Cerebellar nuclear complex (tissue), 1 donor: Measurements from ENCODE around the gene CAND2.
"Not testable (repeated sequence)": the region's sequence is repeated elsewhere in the genome, so short reads cannot be mapped to it uniquely, and the experiment has no call there.

Source experiments
- DNase-seq, 2 experiments: peaks; one replicate each; lab custom pipeline; 2025; lab: John Stamatoyannopoulos, UW

CAND2 gene

DNA sequence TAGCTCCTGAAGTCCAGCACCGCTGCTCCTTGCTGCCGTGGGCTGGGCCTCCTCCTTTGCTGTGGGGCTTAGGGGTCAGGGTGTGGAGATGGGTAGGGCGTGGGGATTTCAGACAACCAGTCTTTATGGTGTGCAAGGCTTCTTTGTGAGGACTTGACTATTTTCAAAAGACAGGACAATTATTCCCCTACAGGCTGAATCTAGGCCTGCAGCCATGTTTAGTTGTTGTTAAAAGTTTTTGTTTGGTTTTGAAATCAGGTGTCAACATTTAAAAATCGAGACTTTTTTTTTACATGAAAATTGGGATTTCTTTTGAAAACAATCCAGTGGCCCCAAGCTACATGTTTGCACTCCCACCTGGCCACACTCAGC, 34.3 kb downstream of the CAND2 start:
- DNase-seq: no peak

DNA sequence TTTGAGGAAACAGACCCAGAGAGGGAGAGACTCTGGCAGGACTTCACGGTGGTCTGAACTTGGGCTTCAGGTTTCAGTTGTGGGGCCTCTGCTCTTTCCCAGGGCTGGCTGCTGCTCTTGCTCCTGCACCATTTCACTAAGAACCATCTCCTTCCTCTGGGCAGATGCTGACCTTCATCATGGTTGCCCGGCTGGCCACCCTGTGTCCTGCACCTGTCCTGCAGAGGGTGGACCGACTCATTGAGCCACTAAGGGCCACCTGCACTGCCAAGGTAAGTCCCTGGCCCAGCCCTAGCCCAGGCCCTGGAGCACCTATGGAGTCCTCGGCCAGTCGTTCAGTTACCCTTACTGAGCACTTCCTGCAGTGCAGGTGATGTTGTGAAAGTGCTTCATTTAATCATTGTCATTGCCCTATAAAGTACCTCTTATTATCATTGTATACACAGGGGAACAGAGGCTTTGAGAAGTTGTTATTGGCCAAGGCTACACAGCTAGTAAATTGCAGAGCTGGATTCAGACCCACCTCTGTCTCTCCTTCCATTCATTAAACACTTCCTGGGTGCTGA, 34.9 kb downstream of the CAND2 start:
- no peak for DNase-seq

DNA sequence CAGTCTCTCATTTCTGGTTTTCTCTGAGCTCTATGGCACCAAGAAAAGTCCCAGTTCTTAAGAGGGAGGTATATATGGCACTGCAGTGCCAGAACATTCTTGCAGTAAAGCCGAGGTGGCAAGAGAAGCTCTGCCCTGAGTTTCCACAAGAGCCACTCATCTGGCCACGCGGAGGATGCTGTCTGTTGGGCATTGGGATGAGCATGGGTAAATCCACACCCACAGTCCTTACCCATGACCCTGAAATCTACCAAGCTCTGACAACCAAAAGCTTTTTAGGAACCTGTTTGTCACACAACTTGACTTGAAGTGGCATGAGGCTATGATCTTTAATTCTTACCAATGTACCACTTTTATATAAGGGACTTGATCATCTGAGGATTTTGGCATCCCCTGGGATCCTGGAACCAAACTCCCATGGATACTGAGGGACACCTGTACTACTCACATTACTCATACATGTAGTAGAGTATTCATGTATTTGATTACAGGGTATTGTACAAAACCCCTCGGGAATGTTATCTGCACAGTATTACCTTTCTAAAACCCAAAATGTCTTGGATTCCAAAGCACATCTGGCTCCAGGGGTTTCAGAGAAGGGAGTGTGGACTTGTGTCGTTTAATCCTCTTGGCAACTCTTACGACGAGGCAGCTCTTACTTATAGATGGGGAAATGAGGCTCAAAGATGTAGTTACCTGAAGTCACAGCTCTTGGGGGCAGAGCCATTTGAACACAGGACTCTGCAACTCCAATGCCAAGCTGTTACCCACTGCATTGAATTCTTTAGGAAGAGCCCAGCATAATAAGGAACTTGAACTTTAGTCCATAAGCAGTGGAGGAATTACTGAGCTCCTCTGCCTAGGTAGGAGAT, 36.1 kb downstream of the CAND2 start:
- DNase-seq: no peak

DNA sequence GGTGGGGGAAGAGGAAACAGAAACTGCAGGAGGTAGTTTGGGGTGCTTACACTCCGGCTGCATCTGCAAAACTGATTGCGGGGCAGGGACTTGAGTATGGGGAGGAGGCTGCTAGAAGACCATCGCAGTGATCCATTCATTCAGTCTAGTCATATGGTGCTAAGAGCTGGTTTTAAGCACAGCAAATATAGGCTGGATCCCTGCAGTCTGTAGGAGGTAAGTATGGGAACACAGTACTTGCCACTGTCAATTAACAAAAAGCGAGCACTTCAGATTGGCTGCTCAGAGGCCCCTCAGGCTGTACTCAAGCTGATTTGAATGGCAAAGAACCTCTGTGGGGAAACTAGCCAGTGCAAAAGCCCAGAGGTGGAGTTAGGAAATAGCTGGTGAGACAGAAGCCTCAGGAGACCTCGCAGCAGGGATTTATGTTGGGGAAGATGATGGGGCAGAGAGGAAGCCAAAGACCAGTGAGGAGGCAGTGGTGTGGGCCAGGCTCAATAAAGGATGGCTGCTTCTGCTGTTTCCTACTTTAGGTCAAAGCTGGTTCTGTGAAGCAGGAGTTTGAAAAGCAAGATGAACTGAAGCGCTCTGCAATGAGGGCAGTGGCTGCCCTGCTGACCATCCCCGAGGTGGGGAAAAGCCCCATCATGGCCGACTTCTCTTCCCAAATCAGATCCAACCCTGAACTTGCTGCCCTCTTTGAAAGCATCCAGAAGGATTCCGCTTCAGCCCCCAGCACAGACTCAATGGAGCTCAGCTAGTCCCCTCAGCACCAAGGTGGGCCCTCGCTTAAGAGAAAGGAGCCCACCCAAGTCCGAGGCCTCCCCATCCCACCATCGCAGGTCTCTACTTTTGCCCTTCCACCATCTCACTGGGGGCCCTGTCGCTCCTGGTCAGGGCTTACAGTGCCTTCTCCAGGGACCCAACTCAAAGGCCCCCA, 37.0 kb downstream of the CAND2 start:
- no peak for DNase-seq

DNA sequence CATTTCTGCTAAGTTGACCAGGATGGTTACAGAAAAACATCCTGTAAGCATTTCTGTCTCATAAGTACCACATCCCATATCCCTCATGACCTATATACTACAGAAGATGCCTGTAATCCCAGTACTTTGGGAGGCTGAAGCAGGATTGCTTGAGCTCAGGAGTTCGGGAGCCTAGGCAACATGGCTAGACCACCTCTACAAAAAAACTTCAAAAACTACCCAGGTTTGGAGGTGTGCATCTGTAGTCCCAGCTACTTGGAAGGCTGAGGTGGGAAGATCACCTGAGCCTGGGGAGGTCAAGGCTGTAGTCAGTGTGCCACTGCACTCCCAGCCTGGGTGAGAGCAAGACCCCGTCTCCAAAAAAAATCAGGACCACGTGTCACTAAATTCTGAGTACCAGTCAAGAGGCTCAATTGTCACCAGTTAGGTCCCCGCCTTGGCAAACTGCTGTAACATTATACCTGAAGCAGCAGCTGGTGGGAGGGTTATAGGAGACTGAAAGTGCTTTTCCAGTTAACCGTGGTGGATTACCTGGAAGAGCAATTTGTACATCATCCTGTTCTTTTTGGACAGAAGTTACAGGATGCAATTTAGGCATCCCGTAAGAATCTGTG, 38.7 kb downstream of the CAND2 start:
- DNase-seq: no peak

DNA sequence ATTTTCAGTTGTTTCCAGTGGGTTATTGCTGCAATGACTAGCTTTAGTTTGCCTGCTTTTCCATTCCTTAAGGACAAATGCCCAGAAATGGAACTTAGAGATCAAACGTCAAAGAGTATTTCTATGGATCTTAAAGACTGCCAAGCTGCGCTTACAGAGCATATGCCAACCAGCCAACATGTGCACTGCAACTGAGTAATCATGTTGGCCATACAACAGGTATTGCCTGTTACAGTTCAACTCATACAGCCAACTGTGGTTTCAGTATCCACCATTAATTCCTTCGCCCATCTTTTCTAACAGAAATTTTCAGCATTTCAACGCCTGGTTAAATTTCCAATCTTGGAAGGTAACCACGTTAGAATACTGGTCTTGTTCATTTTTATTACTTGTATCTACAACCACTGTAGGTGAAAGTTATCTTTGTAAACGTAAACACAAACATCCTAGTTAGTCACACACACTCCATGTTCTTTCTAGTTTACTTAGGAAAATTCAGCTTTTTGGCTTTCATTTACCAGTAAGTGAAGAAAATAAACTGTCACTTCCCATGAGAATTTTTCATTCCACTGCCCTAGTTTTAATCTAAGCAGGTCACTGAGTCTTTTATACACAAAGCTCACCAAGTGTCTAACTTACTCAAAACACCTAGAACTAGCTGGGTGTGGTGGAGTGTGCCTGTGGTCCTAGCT, 41.0 kb downstream of the CAND2 start:
- no peak for DNase-seq

DNA sequence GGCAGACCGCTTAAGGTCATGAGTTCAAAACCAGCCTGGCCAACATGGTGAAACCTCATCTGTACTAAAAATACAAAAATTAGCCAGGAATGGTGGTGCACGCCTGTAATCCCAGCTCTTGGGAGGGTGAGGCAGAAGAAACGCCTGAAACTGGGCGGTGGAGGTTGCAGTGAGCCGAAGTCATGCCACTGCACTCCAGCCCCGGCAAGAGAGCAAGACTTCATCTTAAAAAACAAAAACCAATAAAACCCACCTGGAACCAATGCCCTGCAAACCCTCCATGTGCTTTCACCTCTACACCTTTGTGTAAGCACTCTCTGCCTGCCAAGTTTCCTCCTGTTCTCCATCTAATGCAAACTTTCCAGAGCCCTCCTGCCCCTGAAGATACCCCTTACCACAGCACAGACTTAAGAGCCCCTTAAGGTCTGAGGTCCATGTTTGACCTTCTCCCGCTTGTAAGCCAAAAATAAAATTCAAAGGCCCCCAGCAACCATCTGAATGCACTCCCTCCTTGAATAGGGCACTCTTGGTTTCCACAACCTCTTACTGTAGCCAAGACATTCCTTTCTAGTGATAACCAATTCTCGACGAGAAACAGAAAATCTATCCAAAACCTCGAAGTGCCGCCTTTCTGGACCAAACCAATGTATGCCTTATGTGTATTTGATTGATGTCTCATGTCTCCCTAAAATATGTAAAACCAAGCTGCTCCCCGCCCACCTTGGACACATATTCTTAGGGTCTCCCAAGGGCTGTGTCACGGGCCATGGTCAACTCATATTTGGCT, 41.9 kb downstream of the CAND2 start:
- DNase-seq: no peak

DNA sequence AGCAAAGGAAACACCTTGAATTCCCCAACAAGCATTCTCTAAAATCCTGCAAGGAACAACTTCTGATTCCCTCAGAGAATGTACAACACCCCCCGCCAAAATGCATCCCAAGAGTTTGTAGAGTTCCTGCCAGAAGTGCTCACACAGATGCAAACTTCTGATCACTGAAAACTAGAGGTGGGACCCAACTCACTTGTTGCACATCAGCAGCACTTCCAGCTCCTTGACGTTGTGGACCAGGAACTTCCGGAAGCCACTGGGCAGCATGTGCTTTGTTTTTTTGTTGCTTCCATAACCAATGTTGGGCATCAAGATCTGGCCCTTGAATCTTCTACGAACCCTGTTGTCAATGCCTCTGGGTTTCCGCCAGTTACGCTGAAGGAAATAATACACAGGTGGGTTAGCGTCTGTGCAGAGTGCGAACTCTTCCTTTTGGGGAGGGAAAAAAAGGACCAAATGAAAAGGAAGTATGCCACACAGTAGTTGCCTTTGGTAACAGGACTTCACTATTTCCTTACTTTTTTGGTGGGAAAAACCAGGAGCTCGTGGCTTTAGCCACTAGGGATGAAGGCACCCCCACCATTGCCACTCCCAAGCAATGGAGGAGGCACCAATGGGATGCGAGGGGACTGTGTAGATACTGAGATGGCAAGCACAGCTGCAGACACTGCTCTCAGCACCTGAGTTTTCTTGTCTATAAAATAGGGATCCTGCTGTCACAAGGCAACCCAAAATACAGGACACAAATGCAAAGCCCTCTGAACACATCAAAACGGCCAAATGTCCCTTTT, 42.9 kb downstream of the CAND2 start:
- DNase-seq: no peak

DNA sequence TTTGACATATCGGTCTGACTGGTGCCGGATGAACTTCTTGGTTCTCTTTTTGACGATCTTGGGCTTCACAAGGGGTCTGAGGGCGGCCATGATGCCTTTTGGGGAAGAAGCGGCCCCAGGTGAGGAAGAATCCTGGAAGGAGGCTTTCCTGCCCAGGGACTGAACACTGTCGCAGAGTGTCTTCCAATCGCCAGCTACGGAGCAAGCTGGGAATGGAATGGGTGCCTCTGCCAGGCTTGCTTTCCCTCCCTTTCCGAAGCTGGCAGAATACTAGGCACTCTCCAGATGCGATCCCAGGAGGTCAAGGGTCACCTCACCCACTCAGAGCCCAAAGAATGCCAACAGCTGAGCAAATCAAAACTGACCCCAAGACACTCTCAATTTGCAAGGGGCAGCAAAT, 43.7 kb downstream of the CAND2 start:
- not testable (repeated sequence) for DNase-seq

DNA sequence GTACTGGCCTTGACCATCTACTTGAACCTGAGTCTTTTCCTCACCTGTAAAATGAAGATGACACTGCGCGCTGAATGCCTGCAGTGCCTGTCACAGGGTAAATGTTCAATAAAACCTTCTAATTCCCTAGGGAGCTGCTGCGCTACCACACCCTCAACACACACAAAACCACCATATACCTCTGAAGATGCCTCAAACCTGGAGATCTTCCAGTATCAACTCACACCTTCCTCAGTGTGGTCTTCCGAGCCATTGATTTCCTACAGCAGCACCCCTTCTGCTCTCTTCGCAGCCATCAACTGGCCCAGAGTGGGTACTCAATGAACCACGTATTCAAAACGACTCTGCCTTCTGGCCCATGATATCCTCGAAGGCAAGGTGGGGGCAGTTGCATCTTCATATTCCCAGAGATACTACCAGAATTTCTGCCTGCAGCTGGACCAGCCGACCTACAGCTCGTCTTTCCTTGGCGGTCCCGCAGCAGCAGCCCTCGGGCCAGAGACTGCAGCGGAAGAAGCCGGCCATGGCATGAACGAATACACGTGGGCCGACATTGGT, 44.2 kb downstream of the CAND2 start:
- DNase-seq: no peak

DNA sequence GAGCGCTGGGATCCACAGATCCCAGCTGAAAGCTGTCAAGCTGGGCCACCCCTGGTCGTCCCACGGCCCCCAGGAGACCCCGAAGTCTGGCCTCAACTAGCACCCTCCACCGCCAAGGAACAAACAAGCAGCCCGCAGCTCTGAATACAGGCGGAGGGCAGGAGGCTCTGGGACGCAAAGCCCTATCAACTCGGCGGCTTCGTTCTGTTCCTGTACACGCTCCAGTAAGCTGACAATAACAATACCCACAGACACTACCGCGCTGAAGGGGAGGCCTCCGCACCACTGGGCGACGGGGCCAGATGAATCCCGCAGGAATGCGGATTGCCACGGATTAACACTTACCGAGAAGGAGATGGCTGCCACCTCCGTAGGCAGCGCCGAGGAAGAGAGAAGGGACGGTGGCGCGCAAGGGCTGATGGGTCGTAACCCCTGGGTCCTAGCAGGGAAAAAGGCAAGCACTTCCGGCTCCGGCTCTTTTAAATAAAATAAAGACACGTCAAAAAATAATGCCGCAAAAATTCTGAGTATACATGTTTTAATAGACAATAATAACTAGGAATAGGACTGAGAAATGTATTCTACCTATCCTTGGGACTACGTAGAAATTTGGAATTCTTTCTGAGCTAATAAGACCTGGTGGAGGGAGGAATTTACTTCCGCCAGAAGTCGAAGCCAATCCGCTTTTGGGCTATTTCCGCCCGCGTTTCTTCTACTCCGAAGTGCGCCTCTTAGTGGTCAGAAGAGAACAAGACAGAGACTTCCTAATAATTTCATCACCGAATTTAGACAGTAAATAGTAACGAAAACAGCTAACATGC, 44.9 kb downstream of the CAND2 start, which contains the start of gene RPL32:
Gene RPL32, minus strand, starts transcription at position 417 of the 821 bp plus-strand sequence. CDS start 1,328 bp downstream, outside the sequence.
- DNase-seq: peak in 1 of 2 experiments; percentile 69

DNA sequence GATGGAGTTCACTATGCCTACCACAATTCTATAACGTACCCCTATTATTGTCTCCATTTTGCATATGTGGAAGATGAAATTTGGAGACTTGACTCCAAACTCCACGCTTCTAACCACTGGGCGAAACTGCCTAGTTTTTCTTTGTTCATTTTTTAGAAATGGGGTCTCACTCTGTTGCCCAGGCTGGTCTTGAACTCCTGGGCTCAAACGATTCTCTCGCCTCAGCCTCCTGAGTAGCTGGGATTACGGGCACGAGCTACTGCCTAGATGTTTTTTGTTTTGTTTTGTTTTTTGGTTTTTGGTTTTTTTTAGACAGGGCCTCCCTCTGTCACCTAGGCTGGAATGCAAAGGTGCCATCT, 45.5 kb downstream of the CAND2 start:
- DNase-seq: no peak

DNA sequence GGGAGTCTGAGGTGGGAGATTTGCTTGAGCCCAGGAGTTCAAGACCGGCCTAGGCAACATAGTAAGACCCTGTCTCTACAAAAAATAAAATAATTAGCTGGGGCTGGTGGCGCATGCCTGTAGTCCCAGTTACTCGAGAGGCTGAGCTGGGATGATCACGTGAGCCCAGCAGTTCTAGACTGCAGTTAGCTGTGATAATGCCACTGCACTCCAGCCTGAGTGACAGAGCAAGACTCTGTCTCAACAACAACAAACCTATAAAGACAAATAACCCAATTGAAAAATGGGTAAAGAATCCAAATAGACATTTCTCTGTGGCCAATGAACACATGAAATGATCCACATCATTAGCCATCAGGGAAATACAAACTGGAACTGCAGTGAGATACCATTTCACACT, 46.0 kb downstream of the CAND2 start:
- DNase-seq: no peak

DNA sequence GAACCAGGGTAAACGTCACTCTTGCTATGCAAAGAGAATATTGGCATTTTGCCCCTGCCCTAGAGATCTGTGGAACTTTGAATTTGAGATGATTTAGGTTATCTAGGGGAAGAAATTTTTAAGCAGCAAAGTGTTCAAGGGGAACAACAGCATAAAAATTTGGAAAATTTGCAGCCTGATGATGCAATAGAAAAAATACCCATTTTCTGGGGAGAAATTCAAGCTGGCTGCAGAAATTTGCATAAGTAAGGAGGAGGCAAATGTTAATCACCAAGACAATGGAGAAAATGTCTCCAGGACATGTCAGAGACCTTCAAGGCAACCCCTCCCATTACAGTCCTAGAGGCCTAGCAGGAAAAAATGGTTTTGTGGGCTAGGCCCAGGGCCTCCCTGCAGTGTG, 49.3 kb downstream of the CAND2 start:
- no peak for DNase-seq

DNA sequence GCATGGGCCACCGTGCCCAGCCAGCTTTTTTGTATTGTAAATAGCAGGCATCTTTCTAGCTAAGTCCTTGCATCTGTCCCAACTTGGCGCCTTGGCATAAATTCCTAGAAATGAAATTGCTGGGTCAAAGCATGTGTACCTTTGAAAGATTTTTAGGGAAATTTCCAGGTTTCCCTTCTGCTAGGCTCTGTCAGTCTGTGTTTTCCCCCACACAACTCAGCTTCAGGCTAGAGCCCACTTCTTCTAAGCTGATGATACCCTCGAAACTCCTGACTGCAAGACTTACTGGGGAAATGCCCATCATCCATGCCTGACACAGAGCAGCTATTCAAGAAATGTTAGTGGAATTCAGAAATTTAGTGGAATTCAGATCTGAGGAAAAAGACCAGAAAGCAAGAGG, 55.7 kb downstream of the CAND2 start:
- no peak for DNase-seq

DNA sequence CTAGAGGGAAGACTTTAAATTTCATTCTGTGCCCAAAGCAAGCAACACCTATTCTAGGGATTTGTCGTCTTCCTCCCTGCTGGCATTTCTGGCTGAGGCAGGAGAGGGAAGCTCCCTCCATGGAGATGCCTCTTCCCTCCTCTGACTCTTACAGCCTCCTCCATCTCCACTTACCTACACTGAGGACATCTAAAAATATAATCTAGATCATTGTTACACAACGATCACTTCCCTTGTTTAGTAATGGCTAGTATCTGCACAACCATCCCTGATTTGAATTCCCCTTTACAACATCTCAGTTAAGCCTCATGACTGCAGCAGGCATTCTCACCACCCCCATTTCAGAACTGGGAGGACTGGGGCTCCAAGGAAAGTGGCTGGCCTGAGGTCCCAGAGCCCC, 57.4 kb downstream of the CAND2 start:
- not testable (repeated sequence) for DNase-seq

DNA sequence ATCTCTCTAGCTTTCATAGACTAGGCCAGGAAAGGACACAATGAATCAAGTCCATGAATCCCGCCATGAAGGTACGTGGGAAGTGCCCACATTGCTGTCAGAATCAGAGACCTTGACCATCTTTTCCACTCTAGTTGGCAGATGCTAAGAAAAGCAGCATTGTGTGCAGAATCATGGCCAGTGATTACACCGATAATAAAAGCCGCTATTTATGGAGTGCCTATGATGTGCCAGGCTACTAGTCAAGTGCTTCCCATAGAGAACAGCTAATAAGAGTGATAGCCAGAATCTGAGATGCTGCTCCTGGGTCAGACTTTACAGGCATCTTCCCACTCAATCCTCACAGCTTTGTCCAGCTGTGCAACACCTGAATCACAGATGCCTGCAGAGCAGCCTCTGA, 58.1 kb downstream of the CAND2 start:
- no peak for DNase-seq

DNA sequence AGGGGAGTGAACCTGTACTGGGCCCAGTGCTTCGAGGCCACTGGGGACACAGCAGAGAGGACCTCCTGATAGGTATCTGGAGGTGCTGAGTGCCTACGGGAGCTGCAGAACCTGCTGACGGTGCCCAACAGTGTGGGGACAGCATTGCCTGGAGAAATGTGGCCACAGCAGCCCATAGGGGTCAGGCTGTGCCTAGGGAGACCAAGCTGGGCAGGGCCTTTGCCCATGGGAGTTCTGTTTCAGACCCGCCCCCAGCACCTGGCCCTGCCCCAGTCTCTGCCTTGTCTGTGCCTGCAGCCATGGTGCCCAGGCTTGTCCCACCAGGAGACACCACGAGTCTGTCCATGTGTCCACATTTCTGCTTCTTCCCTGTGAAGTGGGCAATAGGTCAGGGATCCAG, 60.1 kb downstream of the CAND2 start:
- no peak for DNase-seq

DNA sequence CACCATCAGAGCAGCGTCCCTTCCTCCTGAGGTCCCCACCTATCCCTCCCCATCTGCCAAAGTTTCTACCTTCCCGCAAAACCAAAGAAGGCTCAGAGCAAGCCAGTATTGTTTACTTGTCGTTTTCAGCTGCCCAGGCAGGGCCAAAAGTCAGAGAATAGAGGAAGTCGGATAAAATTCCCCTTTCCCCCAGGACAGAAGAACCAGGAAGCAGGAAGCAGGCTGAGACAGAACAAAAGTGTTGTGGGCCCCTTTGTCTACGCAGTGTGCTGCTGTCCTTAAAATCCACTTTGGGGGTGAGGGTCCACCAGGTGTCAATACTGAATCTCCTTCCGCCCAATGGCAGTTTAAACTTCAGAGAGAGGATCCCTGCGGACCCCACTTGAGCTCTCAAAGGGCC, 63.4 kb downstream of the CAND2 start:
- no peak for DNase-seq
